Smooth muscle cell (in vitro differentiated cells): Measurements from ENCODE around the gene AP2A1. TPM values are rescaled to one million over a fixed set of nuclear protein-coding genes. Genes with fewer than 3 reads are reported as not detected.
A peak's percentile ranks its signal among the peaks of the same experiment; 100 is the strongest.

Source experiments
- DNase-seq: peaks from one replicate; lab custom pipeline; 2025; ENCODE audit not compliant: unreplicated experiment; lab: John Stamatoyannopoulos, UW
- H2AFZ ChIP-seq: fragments of 200-600 bp; sonication (generic); 2 replicates; pipeline ENCODE4 v1.6.0; 2016; ENCODE audit warnings: antibody characterized with exemption, low read depth, mild to moderate bottlenecking
- H3F3A ChIP-seq: fragments of 200-600 bp; sonication (generic); 2 replicates; pipeline ENCODE4 v1.6.0; 2017; ENCODE audit warnings: antibody characterized with exemption, low read depth
- H3K27ac ChIP-seq: fragments of 200-600 bp; sonication (generic); 2 replicates; pipeline ENCODE4 v1.5.1; 2016; ENCODE audit warnings: low read depth, mild to moderate bottlenecking
- H3K27me3 ChIP-seq: fragments of 200-600 bp; sonication (generic); 2 replicates; pipeline ENCODE4 v1.6.1; 2016; ENCODE audit warnings: low read depth, mild to moderate bottlenecking
- H3K36me3 ChIP-seq: fragments of 200-600 bp; sonication (generic); 2 replicates; pipeline ENCODE4 v1.5.1; 2016; ENCODE audit warnings: low read depth
- H3K4me1 ChIP-seq: fragments of 200-600 bp; sonication (generic); 2 replicates; pipeline ENCODE4 v1.5.1; 2016; ENCODE audit warnings: low read depth
- H3K4me2 ChIP-seq: fragments of 200-600 bp; sonication (generic); 2 replicates; pipeline ENCODE4 v1.6.0; 2016; ENCODE audit warnings: mild to moderate bottlenecking
- H3K4me3 ChIP-seq: fragments of 200-600 bp; sonication (generic); 2 replicates; pipeline ENCODE4 v1.5.1; 2016; ENCODE audit warnings: mild to moderate bottlenecking
- H3K79me2 ChIP-seq: fragments of 200-600 bp; sonication (generic); 2 replicates; pipeline ENCODE4 v1.6.0; 2016; ENCODE audit warnings: low read depth, mild to moderate bottlenecking
- H3K9ac ChIP-seq: fragments of 200-600 bp; sonication (generic); 2 replicates; pipeline ENCODE4 v1.6.0; 2016; ENCODE audit warnings: low read depth
- H3K9me3 ChIP-seq: fragments of 200-600 bp; sonication (generic); replicated peaks from 2 replicates; pipeline ENCODE4 v1.5.1; 2016; ENCODE audit warnings: low read depth
- H4K20me1 ChIP-seq: fragments of 200-600 bp; sonication (generic); 2 replicates; pipeline ENCODE4 v1.6.0; 2016; ENCODE audit warnings: low read depth
- CTCF ChIP-seq: fragments of 200-600 bp; sonication (generic); IDR thresholded peaks from 2 replicates; pipeline ENCODE4 v1.5.1; 2017; ENCODE audit warnings: borderline replicate concordance, mild to moderate bottlenecking, antibody characterized with exemption; ENCODE audit not compliant: insufficient read depth, poor library complexity, severe bottlenecking
- WGBS: methylation state at CpG from one replicate; pipeline ENCODE4 v1.1.7; 2016; ENCODE audit warnings: low lambda C conversion rate; 5-methylcytosine and 5-hydroxymethylcytosine counted together
- polyA plus RNA-seq: library from polyadenylated mRNA; unstranded; fragments of >200 nt; fragmentation: Nextera tagmentation; extraction: Ambion mirVana; gene quantifications from 2 replicates; pipeline ENCODE4 v1.2.1, GENCODE V29; 2016
- total RNA-seq: library from RNA; depleted of rRNA; stranded (reverse); fragments of >200 nt; gene quantifications from 2 replicates; pipeline ENCODE4 v1.2.3, GENCODE V29; 2014

AP2A1 gene
- total and polyA plus RNA-seq, 2 experiments from 2014 or later, result 57.7 to 65.2 TPM

GRCh38 chr19:49812997-49813861, 46.4 kb downstream of the AP2A1 start, which contains the start of gene FUZ:
TSS of gene FUZ (minus strand) at chr19:49813292. CDS start at chr19:49813106, 186 bp downstream.
- no peaks in the 10 kb centered on the region for H3K27me3 ChIP-seq
- peak; percentile 71 for DNase-seq
- no peaks in the 10 kb centered on the region for H4K20me1 ChIP-seq
- peak within 1 kb of the TSS; percentile 78 for H2AFZ ChIP-seq
- H3K36me3 ChIP-seq, result no peaks in the 10 kb centered on the region
- H3K79me2 ChIP-seq, result peaks cover under 1% of the 10 kb centered on the region
- peak within 1 kb of the TSS; percentile 96 for H3K4me2 ChIP-seq
- 2% methylated on average over 44 of the region's 45 CpGs for WGBS
- peak within 1 kb of the TSS; percentile 82 for H3K4me3 ChIP-seq
- TF ChIP-seq CTCF, result peak; percentile 12
- no peaks in the 10 kb centered on the region for H3K9me3 ChIP-seq
- peak within 1 kb of the TSS; percentile 97 for H3K9ac ChIP-seq
- H3K4me1 ChIP-seq, result peaks cover 16% of the 10 kb centered on the region
- H3F3A ChIP-seq, result peaks cover 15% of the 10 kb centered on the region
- H3K27ac ChIP-seq, result peak within 1 kb of the TSS; percentile 94

- Histone ChIP-seq H3K4me2 (peak overlapping the region; percentile 96), H3K4me1 (peaks cover 17% of the 10 kb centered on the region), H3K4me3 (peak overlapping the region; percentile 82), H3F3A (peaks cover 15% of the 10 kb centered on the region), H2AFZ (no peak overlapping the region), H3K27ac (peak overlapping the region; percentile 94), H3K9me3 (no peaks in the 10 kb centered on the region), H3K27me3 (no peaks in the 10 kb centered on the region), H3K79me2 (peaks cover 9% of the 10 kb centered on the region), H3K36me3 (no peaks in the 10 kb centered on the region), H4K20me1 (no peaks in the 10 kb centered on the region), H3K9ac (peak overlapping the region; percentile 97)
- TF ChIP-seq CTCF, result no peak
- DNase-seq, result no peak
- WGBS, result 75% methylated on average over 1 of the region's 1 CpG
These were observed 47.2 kb downstream of the AP2A1 start for GRCh38 chr19:49814010-49814409.

GRCh38 chr19:49816590-49816989, 49.8 kb downstream of the AP2A1 start:
- H3K9ac ChIP-seq, result peak overlapping the region; percentile 97
- no peaks in the 10 kb centered on the region for H4K20me1 ChIP-seq
- peak overlapping the region; percentile 97 for H3K27ac ChIP-seq
- TF ChIP-seq CTCF, result no peak
- 91% methylated on average over 14 of the region's 14 CpGs for WGBS
- H3F3A ChIP-seq, result peaks cover 11% of the 10 kb centered on the region
- no peaks in the 10 kb centered on the region for H3K27me3 ChIP-seq
- peak overlapping the region; percentile 81 for H3K4me3 ChIP-seq
- H3K36me3 ChIP-seq, result no peaks in the 10 kb centered on the region
- peaks cover 16% of the 10 kb centered on the region for H3K4me1 ChIP-seq
- no peak overlapping the region for H2AFZ ChIP-seq
- H3K79me2 ChIP-seq, result peaks cover 33% of the 10 kb centered on the region
- H3K4me2 ChIP-seq, result peak overlapping the region; percentile 97
- DNase-seq, result no peak
- no peaks in the 10 kb centered on the region for H3K9me3 ChIP-seq
